Hepatocyte (in vitro differentiated cells): ENCODE measurements around the gene TBC1D20.
"Not testable (repeated sequence)": the region's sequence is repeated elsewhere in the genome, so short reads cannot be mapped to it uniquely, and the experiment has no call there.

Source experiments
- CTCF ChIP-seq: fragments of 200-600 bp; sonication (generic); IDR thresholded peaks from 2 replicates; pipeline ENCODE4 v1.5.1; 2016; ENCODE audit warnings: antibody characterized with exemption, mild to moderate bottlenecking; ENCODE audit not compliant: poor library complexity
- EZH2 ChIP-seq: fragments of 200-600 bp; sonication (generic); IDR thresholded peaks from 2 replicates; pipeline ENCODE4 v1.6.1; 2016; ENCODE audit warnings: antibody characterized with exemption, mild to moderate bottlenecking, borderline replicate concordance

- not testable (repeated sequence) for TF ChIP-seq CTCF, EZH2
These were observed 14.4 kb upstream of the TBC1D20 start for GRCh38 chr20:476561-477249.
